Tibial artery (tissue), 4 donors: ENCODE measurements around the gene ZNF71.
"Not testable (repeated sequence)": the region's sequence is repeated elsewhere in the genome, so short reads cannot be mapped to it uniquely, and the experiment has no call there.

Experiments used
- DNase-seq, 2 donors: peaks; one replicate each; pipeline ENCODE4 v3.0.0-alpha.2; 2019
- H3K27ac ChIP-seq, 2 donors: fragments of 200-600 bp; sonication (generic) in 1 of 2; 1 replicate in 1 of 2; 2 replicates in 1 of 2; pipeline ENCODE4 v1.5.1; 2018 to 2019; ENCODE audit warnings: mild to moderate bottlenecking in 1 of 2
- H3K27me3 ChIP-seq, 2 donors: fragments of 200-600 bp; sonication (generic) in 1 of 2; one replicate each; pipeline versions ENCODE4 v1.5.1 to v1.6.0; 2016 to 2019
- H3K36me3 ChIP-seq, 3 donors: fragments of 200-600 bp; sonication (generic) in 2 of 3; one replicate each; pipeline ENCODE4 v1.5.1; 2016 to 2019; ENCODE audit warnings: mild to moderate bottlenecking in 2 of 3
- H3K4me1 ChIP-seq, 4 donors: fragments of 200-600 bp; sonication (generic) in 2 of 4; 1 replicate in 3 of 4; 2 replicates in 1 of 4; pipeline ENCODE4 v1.5.1; 2016 to 2019
- H3K4me3 ChIP-seq, 2 donors: fragments of 200-600 bp; sonication (generic) in 1 of 2; 1 replicate in 1 of 2; 2 replicates in 1 of 2; pipeline ENCODE4 v1.5.1; 2018 to 2019; ENCODE audit warnings: mild to moderate bottlenecking in 2 of 2
- H3K9me3 ChIP-seq, 3 donors: fragments of 200-600 bp; sonication (generic) in 1 of 3; one replicate each; pipeline ENCODE4 v1.5.1; 2016 to 2019
- intact Hi-C: fragments of 100-400 bp; cut with DNase I; formaldehyde crosslinking; loops from one replicate; pipeline ENCODE4 v1.15.0; 2023; ENCODE audit warnings: low total_unique reads
- TF ChIP-seq, protein P1 (sequence below), 2 experiments: fragments of 200-600 bp in 1 of 2; fragments of 450-650 bp in 1 of 2; IDR thresholded peaks; one replicate each; pipeline ENCODE4 v1.5.1; 2017 to 2019; ENCODE audit warnings: antibody characterized with exemption in 2 of 2, mild to moderate bottlenecking in 1 of 2, moderate library complexity in 1 of 2

The ZNF71 gene

DNA sequence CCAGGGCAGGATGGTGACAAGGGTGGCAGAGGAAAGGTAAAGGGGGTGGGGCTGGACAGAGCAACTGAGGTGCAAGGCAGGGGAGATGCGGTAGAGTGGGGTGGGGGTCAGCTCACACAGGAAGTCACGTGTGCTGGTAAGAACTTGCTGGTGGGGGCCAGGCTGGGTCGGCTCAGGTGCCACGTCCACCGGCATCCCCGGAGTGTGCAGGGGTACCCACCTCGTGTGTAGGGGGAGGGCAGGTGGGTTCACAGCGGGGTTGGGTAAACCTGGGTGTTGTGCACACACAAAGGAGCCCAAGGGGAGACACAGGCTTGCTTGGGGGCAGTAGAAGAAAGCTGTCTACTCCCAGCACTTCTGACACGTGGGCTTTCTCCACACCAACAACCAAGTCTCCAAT, 73.6 kb downstream of the ZNF71 start:
- no peak overlapping the region for H3K27ac ChIP-seq
- DNase-seq, result no peak
- peaks cover 0 to 18% (median 13%) of the 10 kb centered on the region in 4 donors for H3K4me1 ChIP-seq
- H3K9me3 ChIP-seq, result peaks cover 0 to 7% (median 0%) of the 10 kb centered on the region in 3 donors
- H3K27me3 ChIP-seq, result no peaks in the 10 kb centered on the region
- intact Hi-C loops, result no loop called here
- H3K4me3 ChIP-seq, result no peak overlapping the region
- TF ChIP-seq, protein P1, sequence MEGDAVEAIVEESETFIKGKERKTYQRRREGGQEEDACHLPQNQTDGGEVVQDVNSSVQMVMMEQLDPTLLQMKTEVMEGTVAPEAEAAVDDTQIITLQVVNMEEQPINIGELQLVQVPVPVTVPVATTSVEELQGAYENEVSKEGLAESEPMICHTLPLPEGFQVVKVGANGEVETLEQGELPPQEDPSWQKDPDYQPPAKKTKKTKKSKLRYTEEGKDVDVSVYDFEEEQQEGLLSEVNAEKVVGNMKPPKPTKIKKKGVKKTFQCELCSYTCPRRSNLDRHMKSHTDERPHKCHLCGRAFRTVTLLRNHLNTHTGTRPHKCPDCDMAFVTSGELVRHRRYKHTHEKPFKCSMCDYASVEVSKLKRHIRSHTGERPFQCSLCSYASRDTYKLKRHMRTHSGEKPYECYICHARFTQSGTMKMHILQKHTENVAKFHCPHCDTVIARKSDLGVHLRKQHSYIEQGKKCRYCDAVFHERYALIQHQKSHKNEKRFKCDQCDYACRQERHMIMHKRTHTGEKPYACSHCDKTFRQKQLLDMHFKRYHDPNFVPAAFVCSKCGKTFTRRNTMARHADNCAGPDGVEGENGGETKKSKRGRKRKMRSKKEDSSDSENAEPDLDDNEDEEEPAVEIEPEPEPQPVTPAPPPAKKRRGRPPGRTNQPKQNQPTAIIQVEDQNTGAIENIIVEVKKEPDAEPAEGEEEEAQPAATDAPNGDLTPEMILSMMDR (IDR thresholded peaks at IDR 0.05), result no peak
- H3K36me3 ChIP-seq, result peaks cover 13 to 25% (median 14%) of the 10 kb centered on the region in 3 donors

GRCh38 chr19:56670401-56670960, 75.4 kb downstream of the ZNF71 start:
- H3K9me3 ChIP-seq, result no peaks in the 10 kb centered on the region
- peaks cover 0 to 18% (median 13%) of the 10 kb centered on the region in 4 donors for H3K4me1 ChIP-seq
- no peaks in the 10 kb centered on the region for H3K27me3 ChIP-seq
- DNase-seq, result no peak
- no peak overlapping the region for H3K27ac ChIP-seq
- H3K36me3 ChIP-seq, result peaks cover 0 to 11% (median 0%) of the 10 kb centered on the region in 3 donors
- peak overlapping the region; percentile 62 to 64 for H3K4me3 ChIP-seq
- intact Hi-C loops, result loop anchor here (5.0 kb wide), 1 partner anchor 283 kb away; no protein-coding TSS in a partner anchor
- TF ChIP-seq, protein P1 (IDR thresholded peaks at IDR 0.05), result no peak

- no peaks in the 10 kb centered on the region for H3K9me3 ChIP-seq
- peak in 1 of 2 donors; percentile 22 for DNase-seq
- H3K27me3 ChIP-seq, result no peaks in the 10 kb centered on the region
- H3K36me3 ChIP-seq, result peaks cover 0 to 11% (median 0%) of the 10 kb centered on the region in 3 donors
- H3K27ac ChIP-seq, result peak overlapping the region; percentile 51 to 67
- H3K4me3 ChIP-seq, result peak overlapping the region; percentile 62 to 64
- intact Hi-C loops, result loop anchor here (5.0 kb wide), 1 partner anchor 284 kb away; no protein-coding TSS in a partner anchor
- peaks cover 0 to 18% (median 13%) of the 10 kb centered on the region in 4 donors for H3K4me1 ChIP-seq
- TF ChIP-seq, protein P1 (IDR thresholded peaks at IDR 0.05), result no peak
Observed at GRCh38 chr19:56670961-56671612, 76.0 kb downstream of the ZNF71 start.

DNA sequence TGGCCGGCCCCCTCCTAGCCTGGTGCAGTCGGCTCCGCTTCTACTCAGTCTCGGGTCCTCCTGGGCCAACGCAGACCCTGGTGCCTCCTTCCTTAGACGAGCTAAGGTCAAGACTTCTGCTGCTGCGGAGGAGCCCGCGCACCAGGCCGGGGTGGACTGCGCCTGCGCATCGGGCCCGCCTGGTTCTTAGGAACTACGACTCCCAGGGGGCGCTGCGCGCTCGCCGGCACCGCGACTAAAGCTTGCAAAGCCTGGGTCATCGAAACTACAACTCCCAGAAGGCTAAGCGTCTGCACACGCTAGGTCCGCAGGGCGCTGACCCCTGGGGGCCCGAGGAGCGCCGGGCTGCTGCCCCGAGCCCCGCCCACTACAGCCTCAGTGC, 76.5 kb downstream of the ZNF71 start, which contains the start of gene ZNF835:
ZNF835 (minus strand) TSS at position 145 of the 382 bp plus-strand sequence. CDS start 6,559 bp downstream, outside the sequence.
- intact Hi-C loops, result loop anchor here (5.0 kb wide), 1 partner anchor 284 kb away; no protein-coding TSS in a partner anchor
- peaks cover 0 to 18% (median 13%) of the 10 kb centered on the region in 4 donors for H3K4me1 ChIP-seq

DNA sequence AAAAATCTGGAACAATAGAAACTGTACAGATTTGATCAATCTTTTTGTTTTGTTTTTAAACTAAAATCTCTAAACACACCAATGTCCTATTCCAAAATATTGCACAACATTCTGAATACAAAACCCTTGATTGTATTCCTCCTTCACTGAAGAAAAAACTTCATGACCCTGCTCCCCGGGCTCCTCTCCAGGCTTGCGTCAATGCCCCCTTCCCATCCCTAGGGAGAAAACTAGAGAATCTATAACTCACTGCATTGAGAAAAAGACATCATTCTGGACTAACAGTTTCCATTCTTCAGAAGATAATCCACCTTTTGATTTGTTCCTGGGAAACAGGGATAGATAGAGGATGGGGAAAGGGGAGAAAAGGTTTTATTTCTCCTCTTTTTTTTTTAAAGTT, 77.5 kb downstream of the ZNF71 start:
- intact Hi-C loops, result loop anchor here (5.0 kb wide), 1 partner anchor 285 kb away; no protein-coding TSS in a partner anchor
- H3K9me3 ChIP-seq, H3K4me3 ChIP-seq, H3K27ac ChIP-seq, H3K36me3 ChIP-seq, DNase-seq, H3K27me3 ChIP-seq: not testable (repeated sequence)
- peaks cover 0 to 18% (median 13%) of the 10 kb centered on the region in 4 donors for H3K4me1 ChIP-seq

More for the DNA sequence above, 76.5 kb downstream of the ZNF71 start, which contains the start of gene ZNF835:
- peak within 1 kb of the TSS; percentile 62 to 64 for H3K4me3 ChIP-seq
- peaks cover 0 to 11% (median 0%) of the 10 kb centered on the region in 3 donors for H3K36me3 ChIP-seq
- H3K27ac ChIP-seq, result peak within 1 kb of the TSS; percentile 51 to 67
- peak; percentile 88 to 94 for DNase-seq
- TF ChIP-seq, protein P1 (IDR thresholded peaks at IDR 0.05), result peak; percentile 26 to 31
- H3K27me3 ChIP-seq, result no peaks in the 10 kb centered on the region
- no peaks in the 10 kb centered on the region for H3K9me3 ChIP-seq
